Ovary (tissue), 3 donors: Measurements from ENCODE around the gene GINS3.

ENCODE experiments used
- EP300 ChIP-seq: sonication (generic); formaldehyde crosslinking; IDR thresholded peaks from one replicate; pipeline ENCODE4 v1.6.1; 2017; ENCODE audit warnings: antibody characterized with exemption
- POLR2A ChIP-seq: fragments of 450-650 bp; IDR thresholded peaks from one replicate; pipeline ENCODE4 v1.6.1; 2017; ENCODE audit warnings: antibody characterized with exemption, mild to moderate bottlenecking, moderate library complexity
- TF ChIP-seq, protein P1 (sequence below), 3 donors: fragments of 450-650 bp in 2 of 3; fragments of 200-600 bp in 1 of 3; IDR thresholded peaks; one replicate each; pipeline versions ENCODE4 v1.5.1 to v1.8.0; 2016 to 2022; ENCODE audit warnings: antibody characterized with exemption in 3 of 3, mild to moderate bottlenecking in 1 of 3
- donor health status: DM: no; HTN: no; CAD: no.

DNA sequence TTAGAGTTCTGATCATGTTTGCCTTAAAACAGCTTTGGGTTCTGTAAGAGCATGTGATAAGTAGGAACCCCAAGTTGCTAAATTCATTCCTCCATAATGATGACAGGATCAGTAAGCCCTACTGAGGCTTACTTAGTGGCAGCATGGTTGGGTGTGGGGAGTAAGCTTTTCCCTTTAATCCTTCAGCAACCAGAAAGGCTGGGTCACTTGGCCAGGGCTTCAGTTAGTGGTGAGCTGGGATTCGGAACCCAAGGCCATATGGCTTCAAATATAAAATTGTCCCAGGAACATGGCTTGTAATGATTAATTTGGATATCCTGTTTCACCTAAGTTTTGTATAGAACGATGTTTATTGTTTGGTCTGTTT, 850 bp downstream of the GINS3 start:
- TF ChIP-seq, protein P1, sequence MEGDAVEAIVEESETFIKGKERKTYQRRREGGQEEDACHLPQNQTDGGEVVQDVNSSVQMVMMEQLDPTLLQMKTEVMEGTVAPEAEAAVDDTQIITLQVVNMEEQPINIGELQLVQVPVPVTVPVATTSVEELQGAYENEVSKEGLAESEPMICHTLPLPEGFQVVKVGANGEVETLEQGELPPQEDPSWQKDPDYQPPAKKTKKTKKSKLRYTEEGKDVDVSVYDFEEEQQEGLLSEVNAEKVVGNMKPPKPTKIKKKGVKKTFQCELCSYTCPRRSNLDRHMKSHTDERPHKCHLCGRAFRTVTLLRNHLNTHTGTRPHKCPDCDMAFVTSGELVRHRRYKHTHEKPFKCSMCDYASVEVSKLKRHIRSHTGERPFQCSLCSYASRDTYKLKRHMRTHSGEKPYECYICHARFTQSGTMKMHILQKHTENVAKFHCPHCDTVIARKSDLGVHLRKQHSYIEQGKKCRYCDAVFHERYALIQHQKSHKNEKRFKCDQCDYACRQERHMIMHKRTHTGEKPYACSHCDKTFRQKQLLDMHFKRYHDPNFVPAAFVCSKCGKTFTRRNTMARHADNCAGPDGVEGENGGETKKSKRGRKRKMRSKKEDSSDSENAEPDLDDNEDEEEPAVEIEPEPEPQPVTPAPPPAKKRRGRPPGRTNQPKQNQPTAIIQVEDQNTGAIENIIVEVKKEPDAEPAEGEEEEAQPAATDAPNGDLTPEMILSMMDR (IDR thresholded peaks at IDR 0.05): no peak
- no peak for TF ChIP-seq POLR2A
- no peak for TF ChIP-seq EP300
